ENCODE results near the gene TGFBRAP1.
A peak's percentile ranks its signal among the peaks of the same experiment; 100 is the strongest.

Gene TGFBRAP1

GRCh38 chr2:105237045-105237765, 92.3 kb downstream of the TGFBRAP1 start:
- peak in 1 of 2 experiments; percentile 7 for DNase-seq (ENCODE audit: low read depth in 2 of 2)

- no peak for DNase-seq (ENCODE audit: low read depth in 2 of 2)
These were observed 93.5 kb downstream of the TGFBRAP1 start for GRCh38 chr2:105236060-105236424.

GRCh38 chr2:105235388-105236059, 94.0 kb downstream of the TGFBRAP1 start:
- peak; percentile 34 to 74 for DNase-seq (ENCODE audit: low read depth in 2 of 2)

- no peak for DNase-seq (ENCODE audit: low read depth in 2 of 2)
These were observed 98.3 kb downstream of the TGFBRAP1 start for GRCh38 chr2:105231232-105231619.

GRCh38 chr2:105224444-105224843, 105.1 kb downstream of the TGFBRAP1 start:
- no peak for DNase-seq (ENCODE audit: low read depth in 2 of 2)

GRCh38 chr2:105220604-105221003, 108.9 kb downstream of the TGFBRAP1 start:
- DNase-seq (ENCODE audit: low read depth in 2 of 2), result no peak

- DNase-seq (ENCODE audit: low read depth in 2 of 2), result no peak
These were observed 113.8 kb downstream of the TGFBRAP1 start for GRCh38 chr2:105215586-105216192.
